GM19351 (cell line): Measurements from ENCODE around the gene SAFB.

Source experiments
- ATAC-seq: cut with Tn5 transposase; IDR thresholded peaks from one replicate; pipeline ENCODE4 v1.9.1; 2021; ENCODE audit warnings: mild to moderate bottlenecking, moderate library complexity; ENCODE audit not compliant: unreplicated experiment

SAFB gene

GRCh38 chr19:5622465-5623396 lies at the start of gene SAFB, which contains the start of gene SAFB2:
SAFB (plus strand) TSS chr19:5623083; CDS start chr19:5623206, 123 bp downstream.
SAFB2 (minus strand) TSS chr19:5622776; CDS start chr19:5622715, 61 bp downstream.
- peak; percentile 84 for ATAC-seq

GRCh38 chr19:5575590-5575989 lies 47.3 kb upstream of the SAFB start:
- no peak for ATAC-seq

GRCh38 chr19:5578097-5578846 lies 44.6 kb upstream of the SAFB start:
- ATAC-seq, result no peak

- ATAC-seq, result no peak
Observed at GRCh38 chr19:5579286-5579685, 43.6 kb upstream of the SAFB start.

GRCh38 chr19:5579697-5580096 lies 43.2 kb upstream of the SAFB start:
- no peak for ATAC-seq

- no peak for ATAC-seq
Observed at GRCh38 chr19:5580161-5580571, 42.7 kb upstream of the SAFB start.

- no peak for ATAC-seq
Observed at GRCh38 chr19:5585461-5586299, 37.2 kb upstream of the SAFB start.

DNA sequence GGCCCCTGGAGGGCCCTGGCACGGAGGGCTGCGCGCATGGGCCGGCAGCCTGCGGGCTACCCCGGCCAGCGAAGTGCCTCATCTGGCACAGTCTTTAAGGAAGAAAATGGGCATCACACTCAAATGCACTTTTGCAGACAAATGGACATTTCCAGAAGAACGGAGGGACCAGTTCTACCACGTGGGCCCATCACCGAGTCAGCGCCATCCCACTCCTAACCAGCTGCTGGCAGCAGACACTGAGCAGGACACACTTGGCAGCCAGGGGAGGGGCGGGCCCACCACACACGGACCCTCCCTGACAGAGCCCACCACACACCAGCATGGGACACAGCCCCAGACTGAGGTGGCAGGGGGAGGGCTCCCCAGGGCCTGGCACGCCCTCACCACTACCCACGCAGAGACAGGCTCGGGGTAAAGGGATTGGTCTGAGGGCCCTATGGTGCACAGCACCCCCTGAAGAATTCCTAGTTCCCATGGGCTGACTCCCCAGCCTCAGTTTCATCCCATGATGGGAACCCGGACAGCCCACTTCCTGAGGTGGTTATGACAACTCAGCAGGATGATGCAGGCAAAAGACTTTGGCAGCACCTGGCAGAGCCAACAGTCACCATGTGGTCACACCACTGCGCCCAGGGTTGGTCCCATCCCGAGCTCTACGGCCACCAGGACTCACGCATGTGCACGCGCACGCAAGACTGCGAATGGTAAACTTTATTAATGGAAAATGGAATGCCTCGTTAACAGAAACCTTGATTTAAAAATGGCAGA lies 36.4 kb upstream of the SAFB start:
- ATAC-seq, result no peak

DNA sequence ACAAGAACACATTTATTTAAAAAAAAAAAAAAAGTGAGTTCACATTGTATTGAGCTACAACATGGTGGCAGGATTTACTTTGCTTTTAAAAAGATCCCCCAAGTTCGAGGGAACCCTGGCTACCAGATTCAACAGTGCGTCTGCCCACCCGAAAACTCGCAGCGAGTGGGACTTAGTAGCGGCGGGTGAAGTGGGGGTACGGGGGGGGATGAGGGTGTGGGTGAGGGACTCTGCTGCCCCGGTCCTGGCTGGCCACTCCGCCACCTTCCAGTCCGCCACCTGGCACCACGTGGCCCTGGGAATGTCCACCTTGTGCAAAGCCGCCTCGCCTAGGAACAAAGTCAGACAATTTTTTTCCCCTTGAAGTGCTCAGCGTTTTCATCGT lies 35.8 kb upstream of the SAFB start:
- no peak for ATAC-seq

DNA sequence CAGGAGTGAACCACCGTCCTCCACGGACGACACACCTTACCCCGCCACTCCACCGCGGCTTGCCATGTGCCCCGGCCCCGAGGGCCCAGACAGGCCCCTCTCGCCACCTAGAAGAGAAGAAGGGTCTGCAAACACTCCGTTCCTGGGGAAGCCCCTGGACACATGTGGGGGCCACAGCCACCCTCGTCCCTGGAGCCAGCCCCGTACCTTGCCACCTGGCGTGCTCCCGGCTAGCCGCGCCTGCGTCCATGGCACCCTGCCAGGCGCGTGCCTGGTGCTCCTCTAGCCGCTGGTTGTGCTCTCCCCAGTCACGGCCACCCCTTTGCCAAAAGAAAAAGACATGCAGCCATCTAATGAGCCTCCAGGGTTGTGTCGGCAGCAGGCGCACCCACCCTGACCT lies 35.2 kb upstream of the SAFB start:
- ATAC-seq, result no peak

DNA sequence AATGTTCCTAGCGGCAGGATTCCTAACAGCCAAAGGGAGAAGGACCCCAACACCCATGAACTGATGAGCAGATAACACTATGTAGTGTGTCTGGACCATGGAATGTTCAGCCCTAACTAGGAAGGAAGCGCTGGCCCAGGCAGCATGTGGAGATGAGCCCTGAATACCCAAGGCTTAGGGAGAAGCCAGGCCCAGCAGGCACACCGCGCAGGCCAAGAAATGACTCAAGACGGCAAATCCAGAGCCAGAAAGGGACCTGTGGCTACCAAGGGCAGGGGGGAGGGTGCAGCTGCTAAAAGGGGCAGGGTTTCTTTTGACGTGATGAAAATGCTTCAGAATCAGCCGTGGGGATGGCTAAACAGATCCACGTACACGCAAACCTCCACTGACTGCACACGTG lies 34.4 kb upstream of the SAFB start:
- ATAC-seq, result no peak

GRCh38 chr19:5588906-5589676 lies 33.8 kb upstream of the SAFB start:
- no peak for ATAC-seq

- no peak for ATAC-seq
Observed at GRCh38 chr19:5590151-5590864, 32.6 kb upstream of the SAFB start.

- ATAC-seq, result no peak
Observed at GRCh38 chr19:5590865-5591154, 32.1 kb upstream of the SAFB start.

- no peak for ATAC-seq
Observed at GRCh38 chr19:5591476-5591875, 31.4 kb upstream of the SAFB start.

DNA sequence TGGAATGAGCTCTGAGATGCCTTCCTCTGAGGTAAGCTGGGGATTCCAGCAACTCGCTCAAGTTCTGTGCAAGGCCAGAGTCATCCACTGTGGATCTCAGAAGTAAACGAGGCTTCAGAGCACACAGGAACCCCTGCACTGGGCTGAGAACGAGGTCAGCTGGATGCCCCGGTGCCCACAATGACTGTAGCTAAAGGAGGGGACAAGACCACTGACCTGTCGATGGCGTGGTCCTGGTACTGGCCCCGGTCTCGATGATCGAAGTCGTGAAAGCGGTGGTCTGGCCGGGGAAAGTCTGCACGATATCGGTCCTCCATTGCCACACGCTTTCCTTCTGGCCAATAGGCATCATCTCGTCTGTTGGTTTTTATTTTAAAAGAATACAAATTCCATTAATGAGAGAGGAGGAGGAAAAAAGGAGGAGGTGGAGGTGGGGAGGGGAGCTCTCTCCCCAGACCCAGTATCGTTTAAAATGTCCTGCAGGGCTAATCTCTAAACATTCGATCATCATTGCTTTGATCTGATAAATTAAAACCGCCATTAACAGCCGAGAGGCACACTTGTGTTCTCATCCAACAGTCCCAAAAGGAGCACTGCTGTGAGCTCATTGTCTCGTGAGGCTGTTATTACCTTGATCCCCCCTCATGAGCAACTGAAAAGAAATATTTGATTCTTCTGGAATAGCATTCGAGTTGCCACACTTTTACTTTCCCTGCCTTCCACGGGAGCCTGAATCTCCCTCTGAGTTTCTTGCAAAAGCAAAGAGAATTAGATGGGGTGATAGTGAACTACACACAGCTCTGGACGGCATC lies 30.1 kb upstream of the SAFB start:
- no peak for ATAC-seq

DNA sequence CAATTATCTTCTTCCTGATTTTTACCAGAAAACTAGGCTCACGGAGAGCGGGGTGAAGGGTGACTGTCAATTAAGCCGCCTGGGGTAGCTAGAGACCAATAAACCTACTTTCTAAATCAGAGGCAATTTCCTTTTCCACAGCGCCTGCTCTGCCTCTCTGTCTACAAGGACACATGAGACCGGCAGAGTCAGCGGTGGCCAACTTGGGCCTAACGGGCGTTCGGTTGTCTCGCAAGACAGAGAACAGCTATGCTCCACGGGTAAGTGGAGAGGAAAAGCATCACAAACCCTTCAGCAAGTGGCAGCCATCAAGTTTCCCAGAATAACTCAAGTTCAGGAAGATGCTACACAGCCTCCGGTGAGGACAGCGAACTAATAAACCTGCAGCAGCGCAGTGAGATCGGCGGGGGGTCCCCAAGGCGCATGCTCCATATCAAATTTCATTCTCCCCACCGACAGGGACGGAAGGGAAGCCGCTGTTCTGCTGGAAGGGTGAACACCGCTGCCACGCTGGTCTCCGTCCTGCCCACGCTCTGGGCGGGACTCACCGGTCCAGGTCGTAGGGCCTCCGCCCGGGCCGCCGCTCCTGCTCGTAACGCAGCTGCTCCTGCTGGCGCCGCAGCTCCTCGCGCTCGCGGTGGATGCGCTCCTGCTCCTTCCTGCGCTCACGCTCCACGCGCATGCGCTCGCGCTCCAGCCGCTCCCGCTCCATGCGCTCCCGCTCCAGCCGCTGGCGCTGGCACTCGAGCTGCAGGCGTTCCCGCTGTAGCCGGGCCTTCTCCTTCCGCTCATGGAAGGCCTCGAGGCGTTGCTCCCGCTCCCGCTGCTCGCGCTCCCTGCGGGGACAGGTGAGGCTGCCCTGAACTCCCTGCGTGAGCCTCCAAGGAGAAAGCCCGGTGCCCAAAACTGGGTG lies 29.3 kb upstream of the SAFB start:
- ATAC-seq, result no peak
